K562 (cell line): ENCODE results near the gene TAL1.

Source experiments
- FOS ChIP-seq: IDR thresholded peaks from 3 replicates; pipeline ENCODE4 v1.6.1; 2011; ENCODE audit not compliant: insufficient read length; ENCODE audit errors: extremely low read depth
- MED1 ChIP-seq: sonication (generic); formaldehyde crosslinking; IDR thresholded peaks from 2 replicates; pipeline ENCODE4 v1.8.1; 2023; ENCODE audit warnings: missing genetic modification reagents, borderline replicate concordance

- TF ChIP-seq MED1 (CRISPR knock-in tag), result no peak
- no peak for TF ChIP-seq FOS
Observed at GRCh38 chr1:47182676-47183235, 49.3 kb downstream of the TAL1 start.
